Measurements from ENCODE around the gene TOPORS.
"Not testable (repeated sequence)": the region's sequence is repeated elsewhere in the genome, so short reads cannot be mapped to it uniquely, and the experiment has no call there.

TOPORS gene

DNA sequence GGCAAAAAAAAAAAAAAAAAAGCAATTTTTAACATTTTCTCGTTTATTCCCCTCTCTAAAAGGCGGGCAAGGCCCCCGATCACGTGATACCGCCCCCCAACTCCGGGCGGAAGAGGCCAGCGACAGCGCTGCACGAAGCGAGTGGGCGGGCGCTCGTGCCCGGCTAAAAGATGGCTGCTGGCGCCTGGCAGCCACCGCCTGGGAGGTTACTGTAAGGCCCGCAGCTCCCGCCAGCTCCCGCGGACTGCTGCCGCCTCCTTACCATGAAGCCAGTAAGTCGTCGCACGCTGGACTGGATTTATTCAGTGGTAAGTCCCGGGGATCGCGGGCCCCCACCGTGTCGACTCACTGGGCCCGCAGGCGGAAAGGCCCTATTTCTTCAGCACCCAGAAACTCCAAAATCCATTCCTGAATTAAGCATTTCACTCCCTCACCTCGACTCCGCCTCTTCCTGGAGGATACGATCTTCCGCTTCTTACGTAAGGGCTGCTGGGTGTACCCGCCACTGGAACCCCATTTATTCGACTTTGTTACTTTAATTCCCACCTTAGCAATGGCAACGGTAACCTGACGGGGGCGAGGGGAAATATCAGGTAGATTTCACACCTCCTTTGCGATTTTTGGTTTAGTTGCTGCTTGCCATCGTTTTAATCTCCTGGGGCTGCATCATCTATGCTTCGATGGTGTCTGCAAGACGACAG, at the start of gene TOPORS, which contains the start of gene SMIM27:
Gene TOPORS, minus strand, starts transcription at position 415 of the 701 bp plus-strand sequence. Its CDS starts 150 bp downstream, at position 265.
Gene SMIM27, plus strand, starts transcription at position 156 of the 701 bp plus-strand sequence. Its CDS starts 108 bp downstream, at position 264.
- H3K27ac ChIP-seq = peak within 1 kb of the TSS; percentile 91
- TF ChIP-seq, protein P1, sequence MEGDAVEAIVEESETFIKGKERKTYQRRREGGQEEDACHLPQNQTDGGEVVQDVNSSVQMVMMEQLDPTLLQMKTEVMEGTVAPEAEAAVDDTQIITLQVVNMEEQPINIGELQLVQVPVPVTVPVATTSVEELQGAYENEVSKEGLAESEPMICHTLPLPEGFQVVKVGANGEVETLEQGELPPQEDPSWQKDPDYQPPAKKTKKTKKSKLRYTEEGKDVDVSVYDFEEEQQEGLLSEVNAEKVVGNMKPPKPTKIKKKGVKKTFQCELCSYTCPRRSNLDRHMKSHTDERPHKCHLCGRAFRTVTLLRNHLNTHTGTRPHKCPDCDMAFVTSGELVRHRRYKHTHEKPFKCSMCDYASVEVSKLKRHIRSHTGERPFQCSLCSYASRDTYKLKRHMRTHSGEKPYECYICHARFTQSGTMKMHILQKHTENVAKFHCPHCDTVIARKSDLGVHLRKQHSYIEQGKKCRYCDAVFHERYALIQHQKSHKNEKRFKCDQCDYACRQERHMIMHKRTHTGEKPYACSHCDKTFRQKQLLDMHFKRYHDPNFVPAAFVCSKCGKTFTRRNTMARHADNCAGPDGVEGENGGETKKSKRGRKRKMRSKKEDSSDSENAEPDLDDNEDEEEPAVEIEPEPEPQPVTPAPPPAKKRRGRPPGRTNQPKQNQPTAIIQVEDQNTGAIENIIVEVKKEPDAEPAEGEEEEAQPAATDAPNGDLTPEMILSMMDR (conservative IDR thresholded peaks at IDR 0.05) = no peak

DNA sequence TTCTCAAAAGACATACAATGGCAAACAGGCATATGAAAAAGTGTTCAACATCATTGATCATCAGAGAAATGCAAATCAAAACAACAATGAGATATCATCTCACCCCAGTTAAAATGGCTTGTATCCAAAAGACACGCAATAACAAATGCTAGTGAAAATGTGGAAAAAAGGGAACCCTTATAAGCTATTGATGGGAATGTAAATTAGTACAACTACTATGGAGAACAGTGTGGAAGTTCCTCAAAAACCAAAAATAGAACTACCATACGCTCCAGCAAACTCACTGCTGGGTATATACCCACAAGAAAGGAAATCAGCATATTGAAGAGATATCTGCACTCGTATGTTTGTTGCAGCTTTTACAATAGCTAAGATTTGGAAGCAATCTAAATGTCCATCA, 46.6 kb upstream of the TOPORS start:
- H3K27ac ChIP-seq = not testable (repeated sequence)

GRCh38 chr9:32596936-32597335, 44.5 kb upstream of the TOPORS start:
- no peak overlapping the region for H3K27ac ChIP-seq
- TF ChIP-seq, protein P1 (conservative IDR thresholded peaks at IDR 0.05) = no peak

- H3K27ac ChIP-seq = no peak overlapping the region
- TF ChIP-seq, protein P1 (conservative IDR thresholded peaks at IDR 0.05) = no peak
Observed at GRCh38 chr9:32596096-32596865, 43.9 kb upstream of the TOPORS start.

DNA sequence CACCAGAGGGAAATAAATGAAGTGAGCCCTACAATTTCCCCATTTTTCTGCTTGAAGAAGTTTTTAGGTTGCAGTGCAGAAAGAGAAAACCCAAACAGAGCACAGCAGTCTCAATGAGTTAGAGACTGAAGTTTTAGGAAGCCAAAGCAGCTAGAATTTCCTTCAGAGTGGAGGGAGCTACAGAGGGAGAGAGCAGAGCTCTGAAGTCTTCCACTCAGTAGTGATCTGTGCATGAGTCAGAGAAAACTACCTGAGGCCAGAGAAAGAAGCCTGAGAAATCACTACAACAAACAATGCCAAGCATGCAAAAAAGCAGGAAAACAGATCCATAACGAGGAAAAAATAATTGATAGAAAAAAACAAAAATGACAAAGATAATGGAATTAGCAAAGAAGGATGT, 38.5 kb upstream of the TOPORS start:
- TF ChIP-seq, protein P1 (conservative IDR thresholded peaks at IDR 0.05) = no peak
- H3K27ac ChIP-seq = no peak overlapping the region

- H3K27ac ChIP-seq = no peak overlapping the region
- TF ChIP-seq, protein P1 (conservative IDR thresholded peaks at IDR 0.05) = no peak
Observed at GRCh38 chr9:32590476-32590875, 38.1 kb upstream of the TOPORS start.

DNA sequence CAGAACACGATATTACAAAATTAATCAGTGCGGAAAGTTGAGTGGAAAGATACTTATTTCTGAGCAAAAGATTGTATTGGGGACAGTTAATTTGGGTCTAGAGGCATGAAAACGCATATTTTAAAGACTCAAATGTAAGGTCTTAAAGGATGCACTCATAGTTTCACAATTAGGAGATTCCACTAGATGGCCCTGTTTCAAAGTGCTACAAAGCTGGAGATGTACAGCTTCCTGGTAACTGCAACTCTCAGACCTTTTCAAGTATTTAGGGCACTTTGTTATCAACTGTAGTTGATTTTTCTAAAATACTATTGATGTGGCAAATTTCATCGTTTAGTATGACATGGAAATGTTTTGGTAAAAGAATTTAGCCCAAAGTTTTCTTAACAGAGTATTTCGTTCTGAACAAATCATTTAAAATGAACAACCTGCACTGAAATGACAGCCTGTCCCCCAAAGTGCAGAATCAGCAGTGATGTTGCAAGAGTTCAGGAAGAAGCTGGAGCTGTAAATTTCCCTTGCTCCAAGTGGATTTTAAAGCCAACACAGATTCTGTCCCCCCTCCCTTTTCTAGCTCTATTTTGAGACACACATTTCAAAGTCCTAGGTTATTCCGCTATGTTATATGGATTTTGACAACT, 36.8 kb upstream of the TOPORS start:
- TF ChIP-seq, protein P1 (conservative IDR thresholded peaks at IDR 0.05) = peak; percentile 84
- no peak overlapping the region for H3K27ac ChIP-seq
